ENCODE results near the gene SLC13A4. TPM values are rescaled to one million over a fixed set of nuclear protein-coding genes. Genes with fewer than 3 reads are reported as not detected.

The SLC13A4 gene
- total RNA-seq, 2 donors from 2014 or later, result 1.8 to 3.2 TPM

DNA sequence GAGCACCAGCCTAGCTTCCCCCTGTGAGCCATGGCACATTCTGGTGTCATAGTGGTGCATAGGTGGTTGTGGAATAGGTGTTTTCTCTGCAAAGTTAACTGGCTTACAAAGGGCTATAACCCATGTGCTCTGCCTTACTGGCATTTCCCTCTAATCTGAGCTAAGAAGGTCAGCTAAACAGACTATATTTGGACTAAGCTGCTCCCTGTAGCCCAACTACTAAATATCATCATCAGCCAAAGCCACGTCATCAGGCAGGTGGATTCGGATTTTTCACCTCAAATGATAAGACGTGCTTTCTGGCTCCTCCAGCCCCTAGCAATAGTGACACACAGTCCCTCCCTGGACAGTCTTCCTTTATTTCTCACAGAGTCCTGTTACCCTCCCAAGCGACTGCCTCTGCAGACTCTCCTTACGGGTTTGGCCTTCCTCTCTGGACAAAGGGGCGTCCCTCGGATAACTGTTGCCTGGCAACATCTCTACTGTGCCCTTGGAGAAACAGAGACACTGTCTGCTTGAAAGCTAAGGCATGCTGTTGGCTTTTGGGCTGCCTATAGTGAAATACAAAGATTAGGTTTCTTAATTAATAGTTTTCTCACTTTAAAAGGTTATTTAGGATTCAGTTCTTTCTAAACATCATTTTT, 9.1 kb downstream of the SLC13A4 start:
- Histone ChIP-seq H3K9me3 (ENCODE audit: control insufficient read depth, low read length) (no peaks in the 10 kb centered on the region), H3K4me3 (ENCODE audit: low read length) (no peak overlapping the region), H3K4me1 (ENCODE audit: control insufficient read depth, insufficient read depth, low read length) (peaks cover 6% of the 10 kb centered on the region), H3K27me3 (ENCODE audit: control insufficient read depth, insufficient read depth, low read length, poor library complexity, severe bottlenecking) (no peaks in the 10 kb centered on the region), H3K27ac (ENCODE audit: low read depth, low read length) (no peak overlapping the region), H3K9ac (ENCODE audit: extremely low read depth, low read length, poor library complexity, severe bottlenecking) (no peak overlapping the region), H3K36me3 (ENCODE audit: control insufficient read depth, insufficient read depth, low read length) (no peaks in the 10 kb centered on the region)
- WGBS, 2 experiments (ENCODE audit: insufficient coverage in 1 of 2, insufficient read length in 1 of 2), result 74 to 87% methylated on average over 5 to 7 of the region's 7 CpGs
- H3K36me3 Mint-ChIP-seq (ENCODE audit: low read depth), result no peaks in the 10 kb centered on the region
- no peak overlapping the region for H3K4me3 Mint-ChIP-seq
- H3K9me3 Mint-ChIP-seq, result no peaks in the 10 kb centered on the region
- no peak for DNase-seq
- no peak overlapping the region for H3K27ac Mint-ChIP-seq
- TF ChIP-seq, protein P1, sequence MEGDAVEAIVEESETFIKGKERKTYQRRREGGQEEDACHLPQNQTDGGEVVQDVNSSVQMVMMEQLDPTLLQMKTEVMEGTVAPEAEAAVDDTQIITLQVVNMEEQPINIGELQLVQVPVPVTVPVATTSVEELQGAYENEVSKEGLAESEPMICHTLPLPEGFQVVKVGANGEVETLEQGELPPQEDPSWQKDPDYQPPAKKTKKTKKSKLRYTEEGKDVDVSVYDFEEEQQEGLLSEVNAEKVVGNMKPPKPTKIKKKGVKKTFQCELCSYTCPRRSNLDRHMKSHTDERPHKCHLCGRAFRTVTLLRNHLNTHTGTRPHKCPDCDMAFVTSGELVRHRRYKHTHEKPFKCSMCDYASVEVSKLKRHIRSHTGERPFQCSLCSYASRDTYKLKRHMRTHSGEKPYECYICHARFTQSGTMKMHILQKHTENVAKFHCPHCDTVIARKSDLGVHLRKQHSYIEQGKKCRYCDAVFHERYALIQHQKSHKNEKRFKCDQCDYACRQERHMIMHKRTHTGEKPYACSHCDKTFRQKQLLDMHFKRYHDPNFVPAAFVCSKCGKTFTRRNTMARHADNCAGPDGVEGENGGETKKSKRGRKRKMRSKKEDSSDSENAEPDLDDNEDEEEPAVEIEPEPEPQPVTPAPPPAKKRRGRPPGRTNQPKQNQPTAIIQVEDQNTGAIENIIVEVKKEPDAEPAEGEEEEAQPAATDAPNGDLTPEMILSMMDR (conservative IDR thresholded peaks at IDR 0.05), result no peak
- H3K4me1 Mint-ChIP-seq, result peaks cover 9% of the 10 kb centered on the region
- no peaks in the 10 kb centered on the region for H3K27me3 Mint-ChIP-seq (ENCODE audit: insufficient read depth)

DNA sequence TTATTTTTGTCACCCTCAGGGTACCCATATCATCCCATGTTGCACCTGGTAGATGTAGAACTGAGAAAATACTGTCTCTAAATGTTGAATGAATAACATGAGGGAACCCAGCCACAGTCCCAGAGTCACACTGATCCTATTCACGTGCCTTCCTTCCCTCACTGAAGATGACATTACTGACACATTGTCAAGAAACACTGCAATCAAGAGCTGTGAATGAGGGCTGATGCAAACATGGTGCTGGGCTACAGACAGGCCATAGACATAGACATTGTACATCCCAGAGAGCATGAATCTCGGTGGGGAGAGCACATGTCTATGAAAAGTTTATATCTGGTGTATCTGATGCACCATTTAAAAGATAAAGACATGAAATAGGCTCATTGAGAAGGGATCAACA, 9.8 kb downstream of the SLC13A4 start:
- no peaks in the 10 kb centered on the region for H3K9me3 ChIP-seq (ENCODE audit: control insufficient read depth, low read length)
- no peak for DNase-seq
- H3K27me3 ChIP-seq (ENCODE audit: control insufficient read depth, insufficient read depth, low read length, poor library complexity, severe bottlenecking), result no peaks in the 10 kb centered on the region
- Mint-ChIP-seq H3K4me3 (no peak overlapping the region), H3K36me3 (ENCODE audit: low read depth) (no peaks in the 10 kb centered on the region), H3K27ac (no peak overlapping the region), H3K27me3 (ENCODE audit: insufficient read depth) (no peaks in the 10 kb centered on the region), H3K9me3 (no peaks in the 10 kb centered on the region), H3K4me1 (peaks cover 5% of the 10 kb centered on the region)
- no peak overlapping the region for H3K9ac ChIP-seq (ENCODE audit: extremely low read depth, low read length, poor library complexity, severe bottlenecking)
- no peak overlapping the region for H3K4me3 ChIP-seq (ENCODE audit: low read length)
- H3K4me1 ChIP-seq (ENCODE audit: control insufficient read depth, insufficient read depth, low read length), result peaks cover 6% of the 10 kb centered on the region
- no peaks in the 10 kb centered on the region for H3K36me3 ChIP-seq (ENCODE audit: control insufficient read depth, insufficient read depth, low read length)
- H3K27ac ChIP-seq (ENCODE audit: low read depth, low read length), result no peak overlapping the region
- TF ChIP-seq, protein P1 (conservative IDR thresholded peaks at IDR 0.05), result no peak
- 86 to 88% methylated on average over 1 to 2 of the region's 2 CpGs for WGBS, 2 experiments (ENCODE audit: insufficient coverage in 1 of 2, insufficient read length in 1 of 2)

DNA sequence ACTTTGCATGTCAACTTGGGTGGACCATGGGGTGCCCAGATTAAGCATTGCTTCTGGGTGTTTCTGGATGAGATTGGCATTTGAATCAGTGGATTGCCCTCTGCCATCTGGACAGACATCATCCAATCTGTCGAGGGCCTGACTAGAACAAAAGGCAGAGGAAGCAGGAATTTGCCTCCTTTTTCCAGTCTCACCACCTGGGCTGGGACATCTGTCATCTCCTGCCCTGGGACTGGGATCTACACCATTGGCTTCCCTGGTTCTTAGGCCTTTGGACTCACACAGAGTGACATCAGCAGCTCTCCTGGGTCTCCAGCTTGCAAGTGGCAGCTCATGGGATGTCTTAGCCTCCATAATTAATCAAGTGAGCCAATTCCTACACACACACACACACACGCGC, 10.3 kb downstream of the SLC13A4 start:
- 90 to 100% methylated on average over 1 to 3 of the region's 3 CpGs for WGBS, 2 experiments (ENCODE audit: insufficient coverage in 1 of 2, insufficient read length in 1 of 2)
- no peak overlapping the region for H3K9ac ChIP-seq (ENCODE audit: extremely low read depth, low read length, poor library complexity, severe bottlenecking)
- H3K4me1 ChIP-seq (ENCODE audit: control insufficient read depth, insufficient read depth, low read length), result peaks cover 6% of the 10 kb centered on the region
- no peaks in the 10 kb centered on the region for H3K27me3 Mint-ChIP-seq (ENCODE audit: insufficient read depth)
- H3K36me3 Mint-ChIP-seq (ENCODE audit: low read depth), result no peaks in the 10 kb centered on the region
- no peak overlapping the region for H3K4me3 ChIP-seq (ENCODE audit: low read length)
- H3K9me3 Mint-ChIP-seq, result no peaks in the 10 kb centered on the region
- no peaks in the 10 kb centered on the region for H3K9me3 ChIP-seq (ENCODE audit: control insufficient read depth, low read length)
- DNase-seq, result no peak
- no peaks in the 10 kb centered on the region for H3K27me3 ChIP-seq (ENCODE audit: control insufficient read depth, insufficient read depth, low read length, poor library complexity, severe bottlenecking)
- no peak overlapping the region for H3K27ac ChIP-seq (ENCODE audit: low read depth, low read length)
- H3K4me1 Mint-ChIP-seq, result peaks cover 9% of the 10 kb centered on the region
- H3K36me3 ChIP-seq (ENCODE audit: control insufficient read depth, insufficient read depth, low read length), result no peaks in the 10 kb centered on the region
- no peak overlapping the region for H3K27ac Mint-ChIP-seq
- no peak overlapping the region for H3K4me3 Mint-ChIP-seq
- TF ChIP-seq, protein P1 (conservative IDR thresholded peaks at IDR 0.05), result no peak
